NCI-H2107 treated with DMSO at 0.1 percent for 48 hours (cell line): ENCODE results near the gene ELF2.
"Not testable (repeated sequence)": the region's sequence is repeated elsewhere in the genome, so short reads cannot be mapped to it uniquely, and the experiment has no call there.

Source experiments
- DNase-seq: peaks from one replicate; lab custom pipeline; 2025; ENCODE audit not compliant: unreplicated experiment; lab: John Stamatoyannopoulos, UW

The ELF2 gene

DNA sequence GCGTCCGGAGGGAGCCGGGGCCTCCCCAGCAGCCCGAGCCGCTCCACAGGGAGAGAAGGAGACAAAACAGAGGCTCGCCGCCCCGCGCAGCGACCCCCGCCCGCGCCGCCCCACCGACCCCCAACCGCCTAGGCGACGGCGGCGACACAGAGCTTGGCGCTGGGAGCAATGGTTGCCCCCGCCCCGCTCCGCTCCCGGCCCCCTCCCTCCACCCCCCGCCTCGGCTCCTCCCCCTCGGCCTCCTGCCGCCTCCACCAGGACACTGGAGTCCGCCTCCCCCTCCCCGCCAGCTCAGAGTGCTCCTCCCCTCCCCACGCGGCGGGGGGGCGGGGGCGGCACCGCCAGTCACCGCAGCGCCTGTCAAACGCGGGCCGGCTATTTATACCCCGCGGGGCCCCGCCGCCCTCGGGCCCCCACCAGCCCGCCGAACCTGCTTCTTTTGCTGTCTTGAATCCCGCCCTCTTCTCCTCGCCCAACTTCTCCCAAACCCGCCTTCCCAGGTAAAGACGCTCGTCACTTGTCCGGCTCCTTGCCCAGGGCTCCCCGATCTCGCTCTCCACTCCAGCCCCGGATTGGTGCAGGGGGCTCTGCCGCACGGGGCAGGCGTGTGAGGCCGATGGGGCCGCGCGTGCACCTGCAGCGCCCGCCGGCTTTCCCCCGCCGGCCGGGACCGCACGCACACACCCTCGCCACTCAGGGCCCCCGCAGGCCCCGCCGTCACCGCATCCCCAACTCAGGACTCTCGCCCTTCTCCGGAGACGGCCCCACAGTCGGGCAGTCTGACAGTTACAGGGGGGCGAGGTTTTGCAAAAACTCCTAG, at the start of gene ELF2:
ELF2 (minus strand) TSS at position 170 of the 820 bp plus-strand sequence. CDS start 39,517 bp downstream, outside the sequence.
- peak; percentile 39 for DNase-seq

DNA sequence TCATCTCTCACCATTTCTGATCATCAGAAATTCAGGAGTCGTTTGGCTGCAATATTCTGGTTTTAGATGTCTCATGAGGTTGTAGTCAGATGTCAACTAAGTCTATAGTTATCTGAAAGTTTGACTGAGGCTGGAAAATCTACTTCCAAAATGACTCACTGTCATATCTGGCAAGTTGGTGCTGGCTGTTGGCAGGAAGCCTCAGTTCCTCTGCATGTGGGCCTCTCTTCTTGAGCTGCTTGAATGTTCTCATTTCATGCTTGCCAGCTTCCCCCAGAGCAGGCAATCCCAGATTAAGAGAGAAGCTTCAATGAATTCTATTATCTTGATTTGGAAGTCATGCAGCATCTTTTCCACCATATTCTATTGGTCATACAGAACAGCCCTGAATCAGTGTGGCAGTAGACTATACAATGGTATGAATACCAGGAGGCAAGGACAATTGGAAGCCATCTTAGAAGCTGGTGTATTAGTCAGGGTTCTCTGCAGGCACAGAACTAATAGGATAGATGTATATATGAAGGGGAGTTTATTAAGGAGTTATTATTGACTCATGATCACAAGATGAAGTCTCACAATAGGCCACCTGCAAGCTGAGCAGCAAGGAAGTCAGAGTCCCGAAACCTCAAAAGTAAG, 46.8 kb upstream of the ELF2 start:
- DNase-seq, result no peak

DNA sequence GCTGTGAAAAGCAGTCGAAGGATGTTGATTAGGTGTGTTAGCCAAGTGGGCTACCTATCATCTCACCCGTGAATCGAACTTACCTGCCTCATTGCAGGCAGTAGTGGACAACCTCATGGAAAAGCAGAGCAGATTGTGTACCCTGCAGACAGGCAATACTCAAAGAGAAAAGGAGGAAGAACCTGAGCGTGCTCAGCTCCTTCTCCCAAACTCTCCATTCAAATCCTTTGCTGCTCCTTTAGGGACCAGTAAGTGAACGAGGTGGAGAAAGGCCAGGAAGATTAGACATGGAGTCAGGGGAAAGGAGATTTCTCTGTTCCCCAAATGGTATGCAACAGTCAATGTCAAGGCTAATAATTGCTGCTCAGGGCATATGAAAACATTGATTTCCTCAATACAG, 45.2 kb upstream of the ELF2 start:
- no peak for DNase-seq

- no peak for DNase-seq
Measured at GRCh38 chr4:139221687-139222086, 44.7 kb upstream of the ELF2 start.

DNA sequence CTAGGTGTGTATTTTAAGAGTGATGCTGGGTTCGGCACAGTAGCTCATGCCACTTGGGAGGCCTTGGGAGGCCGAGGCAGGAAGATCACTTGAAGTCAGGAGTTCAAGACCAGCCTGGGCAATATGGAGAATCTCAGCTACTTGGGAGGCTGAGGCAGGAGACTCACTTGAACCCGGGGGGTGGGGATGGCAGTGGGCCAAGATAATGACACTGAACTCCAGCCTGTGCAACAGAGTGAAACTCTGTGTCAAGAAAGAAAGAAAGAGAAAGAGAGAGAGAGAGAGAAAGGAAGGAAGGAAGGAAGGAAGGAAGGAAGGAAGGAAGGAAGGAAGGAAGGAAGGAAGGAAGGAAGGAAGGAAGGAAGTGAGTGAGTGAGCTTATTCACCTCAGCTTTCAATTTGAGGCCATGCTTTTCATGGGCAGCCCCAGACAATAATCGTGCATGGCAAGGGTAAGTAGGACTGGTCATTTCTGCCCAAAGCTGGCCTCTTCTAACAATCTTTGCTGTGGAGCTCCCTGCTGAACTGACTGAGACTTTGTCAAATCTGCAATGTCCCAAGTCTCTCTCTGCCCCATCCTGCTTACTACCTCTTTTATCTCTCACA, 42.5 kb upstream of the ELF2 start:
- no peak for DNase-seq

GRCh38 chr4:139214039-139214534, 37.1 kb upstream of the ELF2 start:
- DNase-seq, result peak; percentile 59

DNA sequence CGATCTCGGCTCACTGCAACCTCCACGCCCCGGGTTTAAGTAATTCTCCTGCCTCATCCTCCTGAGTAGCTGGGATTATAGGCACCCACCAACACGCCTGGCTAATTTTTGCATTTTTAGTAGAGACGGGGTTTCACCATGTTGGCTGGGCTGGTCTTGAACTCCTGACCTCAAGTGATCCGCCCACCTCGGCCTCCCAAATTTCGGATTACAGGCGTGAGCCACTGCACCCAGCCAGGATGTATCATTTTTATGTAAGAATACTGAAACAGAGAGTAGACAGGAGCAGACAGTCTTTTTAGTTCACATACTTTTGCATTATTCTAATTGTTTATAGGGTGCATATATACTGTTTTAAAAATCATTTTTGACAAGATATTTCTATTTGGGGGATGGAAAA, 36.6 kb upstream of the ELF2 start:
- DNase-seq, result not testable (repeated sequence)

DNA sequence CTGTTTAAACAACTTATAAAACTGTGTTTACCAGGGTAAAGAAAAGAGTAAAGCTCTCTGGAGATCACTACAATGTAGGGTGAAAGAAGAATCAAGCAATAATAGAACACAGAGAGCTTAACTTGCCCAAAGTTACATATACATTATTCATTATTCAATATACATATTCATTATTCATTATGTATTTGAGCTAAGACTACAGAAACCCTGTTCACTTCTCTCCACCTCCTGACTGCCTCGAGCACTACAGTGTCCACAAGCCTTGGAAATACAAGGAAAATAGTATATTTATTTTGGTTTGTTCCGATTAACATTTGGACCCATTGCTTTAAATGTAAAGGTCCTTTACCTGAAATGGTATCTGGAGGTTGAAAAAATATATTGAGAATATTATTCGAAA, 35.9 kb upstream of the ELF2 start:
- DNase-seq, result no peak

GRCh38 chr4:139210486-139210885, 33.5 kb upstream of the ELF2 start:
- DNase-seq, result no peak

- no peak for DNase-seq
Measured at GRCh38 chr4:139209470-139210063, 32.5 kb upstream of the ELF2 start.

DNA sequence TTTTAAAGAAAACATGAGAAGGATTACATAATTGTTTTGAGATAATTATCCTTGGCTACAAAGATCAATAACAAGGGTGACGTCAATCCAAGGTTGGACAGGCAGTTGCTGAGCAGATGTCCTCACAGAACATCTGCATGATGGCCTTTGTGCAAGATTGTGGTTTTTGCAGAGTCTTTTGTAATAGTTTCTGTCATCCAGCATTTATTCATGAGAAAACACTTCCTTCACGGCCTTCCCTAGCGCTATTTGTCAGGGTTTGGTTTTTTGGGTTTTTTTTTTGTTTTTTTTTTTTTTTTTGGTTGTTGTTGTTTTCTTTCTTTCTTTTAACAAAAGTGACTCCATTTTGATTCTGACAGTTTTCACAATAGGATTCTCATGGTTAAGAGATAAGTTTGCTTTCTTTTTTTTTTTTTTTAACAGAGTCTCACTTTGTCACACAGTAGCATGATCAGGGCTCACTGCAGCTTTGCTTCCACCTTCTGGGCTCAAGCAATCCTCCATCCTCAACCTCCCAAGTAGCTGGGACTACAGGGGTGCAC, 31.5 kb upstream of the ELF2 start:
- DNase-seq, result no peak

- DNase-seq, result no peak
Measured at GRCh38 chr4:139207873-139208403, 30.9 kb upstream of the ELF2 start.

GRCh38 chr4:139207247-139207646, 30.2 kb upstream of the ELF2 start:
- no peak for DNase-seq

- no peak for DNase-seq
Measured at GRCh38 chr4:139202991-139203390, 26.0 kb upstream of the ELF2 start.

- no peak for DNase-seq
Measured at GRCh38 chr4:139200506-139200905, 23.5 kb upstream of the ELF2 start.

DNA sequence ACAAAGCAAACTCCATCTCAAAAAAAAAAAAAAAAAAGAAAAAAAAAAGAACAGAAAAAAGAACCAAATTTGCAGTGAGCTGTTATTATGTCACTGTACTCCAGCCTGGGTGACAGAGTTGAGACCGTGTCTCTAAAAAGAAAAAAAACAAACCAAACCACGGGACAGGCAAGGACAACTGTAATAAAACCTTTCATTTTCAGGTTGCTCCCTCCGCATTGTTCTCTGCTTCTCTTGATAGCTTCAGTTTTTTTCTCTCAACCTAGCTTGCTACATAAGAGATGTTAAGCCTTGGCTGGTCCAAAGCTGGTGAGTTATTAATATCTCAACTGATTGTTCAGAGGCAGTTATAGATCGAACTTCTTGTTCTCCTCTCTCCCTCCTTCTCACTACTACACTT, 23.1 kb upstream of the ELF2 start:
- DNase-seq, result no peak

- not testable (repeated sequence) for DNase-seq
Measured at GRCh38 chr4:139197214-139197613, 20.2 kb upstream of the ELF2 start.

- DNase-seq, result no peak
Measured at GRCh38 chr4:139196462-139196861, 19.4 kb upstream of the ELF2 start.

DNA sequence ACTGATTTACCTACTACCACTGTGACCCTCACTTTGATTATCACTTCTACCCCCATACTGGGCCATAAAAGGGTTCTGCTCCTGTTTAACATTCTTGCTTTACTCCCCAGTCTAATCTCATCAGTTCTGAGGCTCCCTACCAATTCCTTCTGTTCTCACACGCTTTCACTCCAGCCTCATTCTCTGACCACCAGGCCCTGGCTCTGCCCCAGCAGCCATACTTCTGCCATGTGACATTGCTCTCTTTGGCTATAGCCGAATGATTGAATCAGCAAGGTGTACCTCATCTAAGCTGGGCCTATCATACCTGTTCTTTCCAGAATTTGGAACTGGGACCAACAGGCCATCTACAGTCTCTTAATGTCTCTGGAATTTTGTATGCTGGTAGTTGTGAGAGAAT, 14.4 kb upstream of the ELF2 start:
- DNase-seq, result no peak

DNA sequence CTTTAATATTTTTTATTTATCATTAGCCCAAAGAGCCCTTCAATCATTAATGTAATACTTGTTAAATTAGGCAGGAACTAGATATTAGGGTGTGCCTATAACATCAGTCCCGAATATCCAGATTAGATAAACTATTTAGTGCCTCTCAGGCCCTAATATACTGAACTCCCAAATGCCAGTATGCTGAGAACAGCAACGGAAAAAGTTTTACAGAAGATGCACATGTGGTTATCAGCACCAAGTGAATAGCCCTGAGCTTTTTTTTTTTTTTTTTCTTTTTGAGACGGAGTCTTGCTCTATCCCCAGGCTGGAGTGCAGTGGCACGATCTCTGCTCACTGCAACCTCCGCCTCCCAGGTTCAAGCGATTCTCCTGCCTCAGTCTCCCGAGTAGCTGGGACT, 13.0 kb upstream of the ELF2 start:
- DNase-seq, result no peak

DNA sequence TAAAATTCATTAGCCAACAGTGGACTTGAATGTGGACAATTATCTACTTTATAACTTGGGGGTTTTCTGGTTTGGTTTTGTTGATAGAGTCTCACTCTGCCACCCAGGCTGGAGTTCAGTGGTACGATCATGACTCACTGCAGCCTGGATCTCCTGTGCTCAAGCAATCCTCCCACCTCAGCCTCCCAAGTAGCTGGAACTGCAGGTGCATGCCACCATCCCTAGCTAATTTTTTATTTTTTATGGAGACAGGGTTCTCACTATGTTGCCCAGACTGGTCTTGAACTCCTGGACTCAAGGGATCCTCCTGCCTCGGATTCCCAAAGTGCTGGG, 12.4 kb upstream of the ELF2 start:
- DNase-seq, result no peak
